Measurements from ENCODE around the gene DCST1. TPM values are rescaled to one million over a fixed set of nuclear protein-coding genes. Genes with fewer than 3 reads are reported as not detected.

DCST1 gene
- total and polyA plus RNA-seq, 2 of the 13 experiments (the other 11 are each of a cell fraction or from before 2014, with no cell fraction given) = 0.04 TPM; not detected in 1

DNA sequence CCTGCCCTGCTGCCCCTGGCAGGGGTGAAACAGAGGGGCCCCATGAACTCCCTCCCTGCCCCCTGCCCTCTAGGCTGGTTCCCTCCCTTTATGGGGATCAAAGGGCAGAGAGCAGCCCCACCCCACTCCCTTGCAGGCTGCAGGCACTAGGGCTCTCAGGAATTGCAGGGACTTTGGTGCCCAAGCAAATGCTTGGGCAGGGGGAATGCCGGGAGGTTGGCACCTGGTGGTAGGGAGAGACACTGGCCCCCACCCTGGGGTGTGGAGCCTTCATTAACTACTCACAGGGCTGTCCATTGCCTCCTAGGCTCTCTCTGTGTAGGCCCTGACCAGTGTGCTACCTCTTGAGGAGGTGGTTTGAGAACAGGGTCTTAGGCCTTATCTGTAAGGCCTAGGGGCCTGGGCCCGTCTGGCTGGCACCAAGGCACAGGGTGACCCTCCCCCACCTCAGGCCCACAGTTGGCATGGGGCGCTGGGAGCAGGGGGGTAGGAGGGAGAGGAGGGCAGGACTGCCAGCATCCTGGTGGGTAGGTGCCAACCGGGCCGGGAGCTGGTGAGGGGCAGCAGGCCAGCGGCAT lies 26.3 kb upstream of the DCST1 start:
- DNase-seq (ENCODE audit: low spot score) (no peak), FAIRE-seq (no peak), ATAC-seq (peak; percentile 18)
- no peaks in the 10 kb centered on the region for H3K9me3 ChIP-seq (ENCODE audit: low read length)
- 85% methylated on average over 4 of the region's 6 CpGs for WGBS (ENCODE audit: low lambda C conversion rate)
- peaks cover 46% of the 10 kb centered on the region for H3K79me2 ChIP-seq (ENCODE audit: insufficient read depth, low read length)
- H2AFZ ChIP-seq (ENCODE audit: low read length) = no peak overlapping the region
- H3K9ac ChIP-seq (ENCODE audit: insufficient read depth, low read depth, low read length) = 0 out of 2 replicates have a peak overlapping the region, but pooled peaks have one; percentile 43
- BruUV-seq (replicated peaks) = no TSS peak
- intact Hi-C loops (cut with micrococcal nuclease; ENCODE audit: unreplicated experiment) = no loop called here
- H3K4me2 ChIP-seq (ENCODE audit: low read depth, low read length) = peak overlapping the region; percentile 36; the same call in 1 of the 2 replicates
- ChIA-PET CTCF (ENCODE audit: low intra/inter-chr PET ratio, low total read pairs) (no interaction called here), POLR2A (interaction anchor here (0.9 to 1.6 kb wide), 4 partner anchors 10 to 35 kb away, joined by 3 to 10 read pairs (median 6); no protein-coding TSS in a partner anchor)
- no peaks in the 10 kb centered on the region; a peak in 1 of 5 replicates for H3K27me3 ChIP-seq (ENCODE audit: control insufficient read depth in 1 of 2, insufficient read depth in 2 of 2, low read length in 2 of 2)
- 0 out of 6 replicates have a peak overlapping the region, but pooled peaks of 1 of the 3 experiments have one; percentile 28 for H3K4me3 ChIP-seq (replicated peaks in 1 of 3; ENCODE audit: insufficient read depth in 1 of 3, low read depth in 2 of 3, low read length in 3 of 3)
- peaks cover 3 to 8% of the 10 kb centered on the region in 2 experiments; a peak in 3 of 5 replicates for H3K36me3 ChIP-seq (replicated peaks in 1 of 2; ENCODE audit: control insufficient read depth in 1 of 2, insufficient read depth in 2 of 2, low read length in 2 of 2)
- in situ Hi-C loops (cut with HindIII; ENCODE audit: extremely low pct_ligation_motif_present, low pct_unique_long_range_greater_than_20kb) = no loop called here
- H3K27ac ChIP-seq (ENCODE audit: extremely low read length, insufficient read depth, low read length) = peak overlapping the region; percentile 40
- peaks cover 84% of the 10 kb centered on the region for H3K4me1 ChIP-seq (ENCODE audit: insufficient read depth, low read length)
- peaks cover 6% of the 10 kb centered on the region; the same call in 1 of the 2 replicates for H4K20me1 ChIP-seq (ENCODE audit: insufficient read depth, low read length)
- 0 out of 2 replicates have a peak, but pooled peaks have one; percentile 31 for TF ChIP-seq GATAD2A (CRISPR knock-in tag; IDR thresholded peaks at IDR 0.05)
- no peak for TF ChIP-seq NCOA5 (CRISPR knock-in tag; IDR thresholded peaks at IDR 0.05)
- no peak for TF ChIP-seq EEA1 (CRISPR knock-in tag; IDR thresholded peaks at IDR 0.05; ENCODE audit: borderline replicate concordance)
- no peak for TF ChIP-seq ZNF816 (CRISPR knock-in tag; IDR thresholded peaks at IDR 0.05; ENCODE audit: borderline replicate concordance)
- TF ChIP-seq SALL1 (CRISPR knock-in tag; IDR thresholded peaks at IDR 0.05) = peak; percentile 47
- TF ChIP-seq ZNF678 (CRISPR knock-in tag; IDR thresholded peaks at IDR 0.05) = no peak
- TF ChIP-seq ZNF589 (CRISPR knock-in tag; conservative IDR thresholded peaks at IDR 0.05) = no peak
- peak; percentile 91 for TF ChIP-seq SP5 (CRISPR knock-in tag; IDR thresholded peaks at IDR 0.05; ENCODE audit: borderline replicate concordance, low read depth)
- TF ChIP-seq PAX8 (CRISPR knock-in tag; IDR thresholded peaks at IDR 0.05; ENCODE audit: borderline replicate concordance) = no peak
- TF ChIP-seq, protein P1, sequence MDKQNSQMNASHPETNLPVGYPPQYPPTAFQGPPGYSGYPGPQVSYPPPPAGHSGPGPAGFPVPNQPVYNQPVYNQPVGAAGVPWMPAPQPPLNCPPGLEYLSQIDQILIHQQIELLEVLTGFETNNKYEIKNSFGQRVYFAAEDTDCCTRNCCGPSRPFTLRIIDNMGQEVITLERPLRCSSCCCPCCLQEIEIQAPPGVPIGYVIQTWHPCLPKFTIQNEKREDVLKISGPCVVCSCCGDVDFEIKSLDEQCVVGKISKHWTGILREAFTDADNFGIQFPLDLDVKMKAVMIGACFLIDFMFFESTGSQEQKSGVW (CRISPR knock-in tag; IDR thresholded peaks at IDR 0.05; ENCODE audit: borderline replicate concordance) = no peak
- no peak for TF ChIP-seq ZNF496 (CRISPR knock-in tag; IDR thresholded peaks at IDR 0.05; ENCODE audit: insufficient replicate concordance)
- peak; percentile 86 for TF ChIP-seq HNF4A (CRISPR knock-in tag; IDR thresholded peaks at IDR 0.05)
- TF ChIP-seq ZNF766 (CRISPR knock-in tag; IDR thresholded peaks at IDR 0.05; ENCODE audit: borderline replicate concordance) = no peak
- TF ChIP-seq, protein P2, sequence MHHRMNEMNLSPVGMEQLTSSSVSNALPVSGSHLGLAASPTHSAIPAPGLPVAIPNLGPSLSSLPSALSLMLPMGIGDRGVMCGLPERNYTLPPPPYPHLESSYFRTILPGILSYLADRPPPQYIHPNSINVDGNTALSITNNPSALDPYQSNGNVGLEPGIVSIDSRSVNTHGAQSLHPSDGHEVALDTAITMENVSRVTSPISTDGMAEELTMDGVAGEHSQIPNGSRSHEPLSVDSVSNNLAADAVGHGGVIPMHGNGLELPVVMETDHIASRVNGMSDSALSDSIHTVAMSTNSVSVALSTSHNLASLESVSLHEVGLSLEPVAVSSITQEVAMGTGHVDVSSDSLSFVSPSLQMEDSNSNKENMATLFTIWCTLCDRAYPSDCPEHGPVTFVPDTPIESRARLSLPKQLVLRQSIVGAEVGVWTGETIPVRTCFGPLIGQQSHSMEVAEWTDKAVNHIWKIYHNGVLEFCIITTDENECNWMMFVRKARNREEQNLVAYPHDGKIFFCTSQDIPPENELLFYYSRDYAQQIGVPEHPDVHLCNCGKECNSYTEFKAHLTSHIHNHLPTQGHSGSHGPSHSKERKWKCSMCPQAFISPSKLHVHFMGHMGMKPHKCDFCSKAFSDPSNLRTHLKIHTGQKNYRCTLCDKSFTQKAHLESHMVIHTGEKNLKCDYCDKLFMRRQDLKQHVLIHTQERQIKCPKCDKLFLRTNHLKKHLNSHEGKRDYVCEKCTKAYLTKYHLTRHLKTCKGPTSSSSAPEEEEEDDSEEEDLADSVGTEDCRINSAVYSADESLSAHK (CRISPR knock-in tag; IDR thresholded peaks at IDR 0.05; ENCODE audit: borderline replicate concordance) = no peak
- TF ChIP-seq, protein P3, sequence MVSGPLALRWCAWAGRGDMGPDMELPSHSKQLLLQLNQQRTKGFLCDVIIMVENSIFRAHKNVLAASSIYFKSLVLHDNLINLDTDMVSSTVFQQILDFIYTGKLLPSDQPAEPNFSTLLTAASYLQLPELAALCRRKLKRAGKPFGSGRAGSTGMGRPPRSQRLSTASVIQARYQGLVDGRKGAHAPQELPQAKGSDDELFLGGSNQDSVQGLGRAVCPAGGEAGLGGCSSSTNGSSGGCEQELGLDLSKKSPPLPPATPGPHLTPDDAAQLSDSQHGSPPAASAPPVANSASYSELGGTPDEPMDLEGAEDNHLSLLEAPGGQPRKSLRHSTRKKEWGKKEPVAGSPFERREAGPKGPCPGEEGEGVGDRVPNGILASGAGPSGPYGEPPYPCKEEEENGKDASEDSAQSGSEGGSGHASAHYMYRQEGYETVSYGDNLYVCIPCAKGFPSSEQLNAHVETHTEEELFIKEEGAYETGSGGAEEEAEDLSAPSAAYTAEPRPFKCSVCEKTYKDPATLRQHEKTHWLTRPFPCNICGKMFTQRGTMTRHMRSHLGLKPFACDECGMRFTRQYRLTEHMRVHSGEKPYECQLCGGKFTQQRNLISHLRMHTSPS (CRISPR knock-in tag; IDR thresholded peaks at IDR 0.05; ENCODE audit: low read depth) = peak; percentile 98
- TF ChIP-seq, protein P4, sequence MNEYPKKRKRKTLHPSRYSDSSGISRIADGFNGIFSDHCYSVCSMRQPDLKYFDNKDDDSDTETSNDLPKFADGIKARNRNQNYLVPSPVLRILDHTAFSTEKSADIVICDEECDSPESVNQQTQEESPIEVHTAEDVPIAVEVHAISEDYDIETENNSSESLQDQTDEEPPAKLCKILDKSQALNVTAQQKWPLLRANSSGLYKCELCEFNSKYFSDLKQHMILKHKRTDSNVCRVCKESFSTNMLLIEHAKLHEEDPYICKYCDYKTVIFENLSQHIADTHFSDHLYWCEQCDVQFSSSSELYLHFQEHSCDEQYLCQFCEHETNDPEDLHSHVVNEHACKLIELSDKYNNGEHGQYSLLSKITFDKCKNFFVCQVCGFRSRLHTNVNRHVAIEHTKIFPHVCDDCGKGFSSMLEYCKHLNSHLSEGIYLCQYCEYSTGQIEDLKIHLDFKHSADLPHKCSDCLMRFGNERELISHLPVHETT (CRISPR knock-in tag; conservative IDR thresholded peaks at IDR 0.05) = no peak
- peak; percentile 71; the same call in 1 of the 2 replicates for TF ChIP-seq NR2F6 (IDR thresholded peaks at IDR 0.05)
- TF ChIP-seq NR2F6 (CRISPR knock-in tag; IDR thresholded peaks at IDR 0.05) = peak; percentile 62
